Measurements from ENCODE around the gene RHBDD3.

RHBDD3 gene

DNA sequence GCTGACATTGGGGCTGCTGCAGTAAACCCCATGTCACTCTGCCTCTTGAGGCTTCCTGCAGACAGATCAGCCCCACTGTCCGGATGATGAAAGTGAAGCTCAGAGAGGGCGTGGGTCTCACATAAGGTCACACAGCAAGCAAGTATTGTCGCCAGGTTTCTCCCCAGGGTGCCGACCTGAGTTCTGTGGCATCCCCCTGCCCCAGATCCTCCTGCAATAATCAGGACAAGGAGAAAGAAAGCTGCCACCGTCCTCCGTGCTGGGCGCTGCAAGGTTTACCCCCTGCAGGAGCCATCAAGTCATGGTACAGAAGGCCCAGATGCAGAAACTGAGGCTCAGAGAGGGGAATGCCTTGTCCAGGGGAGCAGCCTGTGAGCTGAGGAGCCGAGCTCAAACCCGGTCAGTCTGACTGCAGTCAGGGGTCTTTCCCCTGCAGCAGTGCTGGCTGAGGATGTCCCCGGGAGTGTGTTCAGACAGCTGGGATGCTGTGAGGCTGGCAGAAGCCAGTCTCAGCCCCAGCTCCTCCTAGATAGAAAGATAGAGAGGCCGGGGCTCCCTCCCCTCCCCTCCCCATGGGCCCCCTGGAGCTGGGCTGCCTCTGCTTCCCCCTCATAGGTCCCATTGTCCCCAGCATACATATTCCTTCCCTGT is 48.9 kb downstream of the RHBDD3 start:
- DNase-seq (ENCODE audit: low read depth in 2 of 2): no peak

DNA sequence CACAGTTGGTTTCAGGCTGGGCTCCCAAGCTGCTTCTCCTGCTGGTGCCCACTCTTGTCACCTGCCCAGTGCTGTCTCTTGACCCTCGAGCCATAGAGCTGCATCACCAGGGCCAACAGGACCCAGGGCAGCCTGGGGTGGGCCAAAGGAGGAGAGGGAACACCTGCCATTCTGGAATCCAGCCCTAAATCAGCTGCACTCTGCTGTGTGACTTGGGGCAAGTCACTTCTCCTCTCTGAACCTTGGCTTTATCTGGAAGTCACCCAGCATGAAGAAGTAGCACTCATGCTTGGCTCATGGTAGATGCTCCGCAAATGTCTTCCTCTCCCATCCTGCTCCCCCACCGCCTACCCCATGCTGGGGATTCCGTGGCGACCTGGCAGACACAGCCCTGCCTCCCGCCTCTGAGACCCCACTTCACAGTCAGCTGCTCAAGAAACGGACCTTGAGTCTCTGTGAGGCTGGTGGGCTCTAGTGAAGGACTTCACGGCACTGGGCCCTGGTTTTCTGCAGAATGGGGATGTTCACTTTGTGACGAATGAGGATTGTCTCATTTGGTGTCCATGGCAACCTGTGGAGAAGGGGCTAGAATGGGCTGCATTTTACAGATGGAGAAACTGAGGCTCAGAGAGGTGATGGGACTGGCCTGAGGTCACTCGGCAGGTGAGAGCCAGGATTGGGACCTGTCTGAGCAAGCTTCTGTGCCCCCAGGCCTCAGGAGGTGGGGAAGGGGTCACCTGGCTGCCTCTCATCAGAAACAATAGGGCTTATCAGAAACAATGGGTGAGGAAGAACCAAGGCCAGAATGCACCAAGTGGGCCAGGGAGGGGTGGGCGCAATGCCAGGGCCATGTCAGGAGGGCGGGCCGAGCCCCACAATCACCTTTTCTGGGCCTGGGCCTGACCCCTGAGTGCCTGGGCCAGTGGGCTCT is 49.7 kb downstream of the RHBDD3 start:
- no peak for DNase-seq (ENCODE audit: low read depth in 2 of 2)

GRCh38 chr22:29216873-29217666 is 50.7 kb downstream of the RHBDD3 start:
- DNase-seq (ENCODE audit: low read depth in 2 of 2): no peak

DNA sequence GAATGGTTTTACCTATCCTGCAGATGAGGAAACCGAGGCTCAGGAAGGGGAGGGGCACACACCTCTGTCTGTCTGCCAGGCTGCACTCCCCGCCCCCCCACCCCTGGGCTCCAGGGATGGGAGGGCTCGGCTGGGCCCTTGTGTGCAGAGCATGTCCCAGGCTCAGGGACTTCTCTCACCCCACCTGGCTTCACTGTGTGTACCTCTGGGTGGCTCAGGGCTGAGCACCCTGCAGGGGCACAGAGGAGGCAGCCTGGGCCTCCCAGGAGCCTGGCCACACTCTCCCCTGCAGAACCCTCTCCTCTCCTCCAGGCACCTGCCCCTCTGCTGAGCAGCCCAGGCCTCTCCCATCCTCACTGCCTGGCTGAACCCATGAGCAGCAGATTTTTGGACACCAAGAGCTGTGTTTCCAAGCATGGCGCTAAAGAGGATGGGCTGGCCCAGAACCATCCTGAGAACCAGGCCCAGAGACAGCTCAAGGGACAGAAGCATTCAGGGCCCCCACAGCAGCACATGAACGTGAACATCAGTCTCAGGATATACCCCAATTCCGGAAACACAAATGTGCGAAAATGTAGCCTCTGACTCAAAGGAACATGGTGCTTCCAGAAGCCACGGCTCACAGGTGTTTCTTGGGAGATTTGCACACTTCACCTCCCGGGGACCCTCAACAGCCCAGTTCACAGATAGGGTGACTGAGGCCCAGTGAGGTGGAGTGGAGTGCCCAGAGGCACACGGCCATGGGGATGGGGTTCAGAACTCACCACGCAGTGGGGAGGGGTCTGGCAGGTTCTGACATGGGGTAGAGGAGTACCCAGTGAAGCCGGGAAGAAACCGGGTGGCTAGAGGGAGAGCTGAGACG is 51.5 kb downstream of the RHBDD3 start:
- DNase-seq (ENCODE audit: low read depth in 2 of 2): no peak

GRCh38 chr22:29215012-29215860 is 52.5 kb downstream of the RHBDD3 start:
- no peak for DNase-seq (ENCODE audit: low read depth in 2 of 2)

DNA sequence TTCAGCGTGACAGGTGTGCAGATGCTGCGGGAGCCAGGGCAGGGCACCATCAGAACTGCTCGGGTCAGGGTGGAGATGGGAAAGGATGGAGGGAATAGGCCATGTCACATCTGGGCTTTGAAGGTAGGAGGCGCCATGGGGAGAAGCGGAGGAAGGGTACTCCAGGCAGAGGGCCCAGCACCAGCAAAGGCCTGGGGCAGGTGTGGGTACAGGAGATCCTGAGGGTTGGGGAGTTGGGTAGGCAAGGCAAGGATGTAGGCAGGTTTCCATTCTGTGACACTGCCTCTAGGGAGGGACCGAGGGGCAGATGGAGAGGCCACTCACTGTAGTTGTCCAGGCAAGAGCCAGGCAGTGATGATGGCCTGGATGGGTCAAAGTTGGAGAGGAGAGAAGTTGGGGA is 53.5 kb downstream of the RHBDD3 start:
- no peak for DNase-seq (ENCODE audit: low read depth in 2 of 2)

DNA sequence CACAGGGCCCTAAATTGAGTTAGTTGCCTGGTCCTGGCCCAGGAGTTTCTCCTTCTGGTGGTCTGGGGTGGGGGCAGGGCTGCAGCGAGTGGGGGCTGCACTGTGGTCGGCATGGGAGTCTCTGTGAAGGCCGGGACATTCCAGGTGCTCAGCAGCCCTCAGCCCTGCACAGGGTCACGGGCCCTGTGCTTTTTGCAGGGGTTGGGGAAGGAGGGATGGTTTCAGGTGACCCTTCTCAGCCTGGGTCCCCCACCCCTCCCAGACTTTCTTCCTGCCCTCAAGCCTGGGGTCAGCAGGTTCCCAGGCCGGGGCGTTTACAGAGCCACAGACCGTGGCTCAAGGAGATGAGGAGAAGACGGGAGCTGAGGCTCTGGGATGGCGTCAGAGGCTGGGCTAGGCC is 54.3 kb downstream of the RHBDD3 start:
- no peak for DNase-seq (ENCODE audit: low read depth in 2 of 2)

DNA sequence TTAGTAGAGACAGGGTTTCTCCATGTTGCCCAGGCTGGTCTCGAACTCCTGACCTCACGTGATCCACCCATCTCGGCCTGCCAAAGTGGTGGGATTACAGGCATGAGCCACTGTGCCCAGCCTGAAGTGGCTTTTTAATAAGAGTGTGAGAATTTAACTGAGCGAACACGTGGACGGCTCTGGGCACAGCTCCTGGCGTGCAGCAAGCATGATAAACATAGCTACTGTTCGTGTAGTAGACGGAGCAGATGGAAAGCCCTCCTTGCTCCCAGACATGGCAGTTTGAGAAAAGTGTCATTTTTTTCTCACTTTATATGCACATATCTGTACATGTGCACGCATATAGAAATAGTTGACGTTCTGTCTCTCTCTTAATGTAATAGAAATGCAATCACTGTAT is 55.0 kb downstream of the RHBDD3 start:
- DNase-seq (ENCODE audit: low read depth in 2 of 2): no peak

- DNase-seq (ENCODE audit: low read depth in 2 of 2): no peak
These were observed 56.3 kb downstream of the RHBDD3 start for GRCh38 chr22:29211466-29211865.

DNA sequence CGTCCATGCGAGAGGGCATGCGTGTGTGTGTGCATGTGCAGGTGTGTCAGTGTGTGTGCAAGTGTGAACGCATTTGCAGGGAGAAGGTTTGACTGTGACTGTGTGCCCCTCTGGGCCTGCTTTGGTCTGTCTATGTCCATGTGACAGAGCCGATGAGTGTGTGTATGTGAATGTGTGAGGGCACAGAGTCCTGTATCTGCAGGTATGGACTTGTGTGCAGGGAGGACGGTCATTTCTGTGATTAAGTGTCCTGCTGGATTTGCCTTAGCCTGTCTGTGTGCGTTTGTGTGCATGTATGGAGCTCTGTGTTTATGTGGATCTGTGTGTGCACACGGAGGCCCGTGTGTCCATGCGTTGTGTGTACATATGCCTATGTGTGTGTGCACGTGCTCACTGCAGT is 56.7 kb downstream of the RHBDD3 start:
- DNase-seq (ENCODE audit: low read depth in 2 of 2): no peak

Data from stimulated activated CD4-positive, alpha-beta T cell treated with anti-CD3 and anti-CD28 coated beads, Interleukin-1b, Interleukin-23, amount 100 ng/mL, for 1 hour (primary cell).